GM21526 (cell line): ENCODE results near the gene C1orf159.
A peak's percentile ranks its signal among the peaks of the same experiment; 100 is the strongest.

ENCODE experiments used
- ATAC-seq: cut with Tn5 transposase; IDR thresholded peaks from one replicate; pipeline ENCODE4 v1.9.1; 2021; ENCODE audit warnings: moderate library complexity; ENCODE audit not compliant: unreplicated experiment, low FRiP score

C1orf159 gene

GRCh38 chr1:1043411-1043810 lies 72.5 kb downstream of the C1orf159 start:
- ATAC-seq, result no peak

GRCh38 chr1:1042835-1043234 lies 73.1 kb downstream of the C1orf159 start:
- ATAC-seq, result no peak

- no peak for ATAC-seq
Measured at GRCh38 chr1:1041873-1042272, 74.0 kb downstream of the C1orf159 start.

- ATAC-seq, result no peak
Measured at GRCh38 chr1:1041092-1041523, 74.8 kb downstream of the C1orf159 start.

- no peak for ATAC-seq
Measured at GRCh38 chr1:1040004-1040991, 75.6 kb downstream of the C1orf159 start.

GRCh38 chr1:1039145-1039910 lies 76.6 kb downstream of the C1orf159 start:
- no peak for ATAC-seq

GRCh38 chr1:1038694-1039093 lies 77.2 kb downstream of the C1orf159 start:
- ATAC-seq, result no peak

- no peak for ATAC-seq
Measured at GRCh38 chr1:1037366-1038327, 78.2 kb downstream of the C1orf159 start.

- no peak for ATAC-seq
Measured at GRCh38 chr1:1035291-1035943, 80.5 kb downstream of the C1orf159 start.

GRCh38 chr1:1034439-1034781 lies 81.5 kb downstream of the C1orf159 start:
- ATAC-seq, result no peak

GRCh38 chr1:1033731-1034438 lies 82.0 kb downstream of the C1orf159 start:
- ATAC-seq, result no peak

GRCh38 chr1:1033009-1033587 lies 82.8 kb downstream of the C1orf159 start:
- peak; percentile 73 for ATAC-seq

GRCh38 chr1:1032424-1032823 lies 83.5 kb downstream of the C1orf159 start:
- ATAC-seq, result no peak
